ENCODE results near the gene INSM1.

INSM1 gene

DNA sequence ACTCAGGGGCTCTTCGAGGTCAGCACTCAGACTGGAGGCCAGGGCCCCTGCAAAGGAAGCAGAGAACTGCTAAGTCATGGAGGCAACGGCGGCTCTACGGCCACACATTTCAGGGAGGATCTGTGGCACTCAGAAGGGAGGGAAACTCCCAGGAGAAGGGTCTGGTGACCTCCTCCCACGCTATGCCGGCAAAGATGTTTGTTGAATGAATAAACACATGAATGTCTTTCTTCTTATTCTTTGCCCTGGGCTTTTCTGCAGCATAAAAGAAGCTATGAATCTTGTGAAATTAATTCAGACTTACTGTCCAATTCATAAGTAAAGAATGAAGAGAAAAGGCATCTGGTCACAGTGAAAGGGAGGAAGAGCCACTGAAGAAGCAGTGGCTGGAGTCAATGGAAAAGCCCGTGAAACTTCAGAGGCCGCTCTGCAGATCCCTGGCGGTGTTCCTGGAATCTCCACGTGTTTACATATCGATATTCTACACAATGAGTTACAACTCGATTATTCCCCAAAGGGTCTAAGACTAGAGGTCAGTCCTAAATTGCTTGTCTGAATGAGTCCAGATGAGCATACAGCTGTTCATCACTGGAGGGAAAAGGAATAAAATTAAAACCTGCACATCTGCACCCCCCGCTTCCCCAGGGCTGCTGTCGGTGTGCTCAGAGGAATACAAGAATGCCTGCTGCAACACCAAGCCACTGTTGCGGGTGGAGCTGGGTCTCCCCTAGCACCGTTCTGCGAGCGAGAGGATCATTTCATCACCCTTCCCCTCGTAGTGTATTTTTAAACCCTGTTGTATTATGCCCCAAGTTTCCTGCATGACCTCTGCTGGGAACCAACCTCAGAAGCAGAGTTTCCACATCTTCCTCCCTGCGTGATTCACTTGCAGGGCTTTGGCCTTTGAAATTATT lies 25.6 kb downstream of the INSM1 start:
- no peak for DNase-seq (ENCODE audit: low spot score)

DNA sequence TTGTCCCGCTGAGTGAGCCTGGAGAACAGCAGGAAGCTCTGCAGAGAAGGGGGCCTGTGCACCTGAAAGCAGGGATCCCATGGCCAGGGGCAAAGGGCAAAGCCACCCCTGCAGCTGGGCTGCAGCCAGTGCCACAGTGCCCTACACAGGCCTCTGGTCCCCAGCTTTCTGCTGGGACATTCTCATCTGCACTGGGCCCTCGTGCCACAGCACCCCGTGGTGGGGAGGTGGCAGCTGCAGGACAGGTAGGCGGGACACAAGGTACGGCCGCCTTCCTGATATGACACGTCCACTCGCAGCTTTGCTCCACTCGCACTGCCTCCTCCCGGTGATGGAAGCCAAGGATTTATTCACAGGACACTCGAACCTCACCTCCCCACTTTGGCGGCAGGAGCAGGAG lies 27.2 kb downstream of the INSM1 start:
- DNase-seq (ENCODE audit: low spot score), result no peak

DNA sequence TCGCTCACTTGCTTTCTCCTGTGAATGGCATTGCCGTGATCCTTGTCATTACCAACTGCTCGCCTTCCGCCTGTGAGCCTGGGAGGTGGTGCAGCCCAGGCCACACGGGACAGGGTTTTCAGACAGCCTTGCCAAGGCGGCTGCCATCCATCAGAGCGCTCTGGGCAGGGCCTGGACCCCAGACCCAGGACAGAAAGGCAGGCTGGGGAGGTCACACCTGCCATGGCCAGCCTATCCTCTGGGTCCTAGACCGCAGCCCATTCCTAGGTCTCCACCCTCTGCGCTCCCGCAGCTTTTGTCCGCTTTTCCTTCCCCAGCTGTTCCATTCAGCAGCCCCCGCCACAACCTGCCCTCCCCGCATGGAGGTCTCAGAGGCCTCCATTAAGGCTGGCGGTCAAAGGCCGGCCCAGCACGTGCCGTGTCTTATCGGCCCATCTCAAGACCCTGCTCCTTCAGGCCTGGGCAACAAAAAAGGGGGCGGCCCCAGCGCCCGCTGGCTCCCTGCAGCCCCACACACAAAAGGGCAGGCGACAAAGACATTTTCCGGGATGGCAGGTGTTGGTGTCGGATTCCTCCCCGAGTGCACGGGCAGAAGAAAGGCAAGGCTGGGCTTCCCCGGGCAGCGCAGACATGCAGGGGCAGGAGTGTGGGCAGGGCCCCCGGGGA lies 28.1 kb downstream of the INSM1 start:
- no peak for DNase-seq (ENCODE audit: low spot score)

DNA sequence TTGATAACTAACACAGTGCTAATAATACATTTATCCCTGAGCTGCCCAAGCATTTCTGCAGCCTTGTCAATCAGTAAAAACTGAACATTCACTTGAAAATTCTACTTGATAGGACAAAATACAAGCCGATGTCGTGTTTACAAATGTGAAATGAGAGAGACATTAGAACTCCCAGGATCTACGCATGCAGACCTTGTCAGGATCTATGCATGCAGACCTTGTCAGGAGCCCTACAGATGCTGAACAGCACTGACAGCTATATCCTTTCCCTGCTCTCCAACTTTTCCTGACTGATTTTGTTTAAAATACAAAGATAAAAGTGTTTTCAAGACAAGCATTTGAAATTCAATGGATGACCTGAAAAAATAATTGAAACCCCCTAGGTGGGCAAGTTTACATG lies 28.9 kb downstream of the INSM1 start:
- DNase-seq (ENCODE audit: low spot score), result no peak

DNA sequence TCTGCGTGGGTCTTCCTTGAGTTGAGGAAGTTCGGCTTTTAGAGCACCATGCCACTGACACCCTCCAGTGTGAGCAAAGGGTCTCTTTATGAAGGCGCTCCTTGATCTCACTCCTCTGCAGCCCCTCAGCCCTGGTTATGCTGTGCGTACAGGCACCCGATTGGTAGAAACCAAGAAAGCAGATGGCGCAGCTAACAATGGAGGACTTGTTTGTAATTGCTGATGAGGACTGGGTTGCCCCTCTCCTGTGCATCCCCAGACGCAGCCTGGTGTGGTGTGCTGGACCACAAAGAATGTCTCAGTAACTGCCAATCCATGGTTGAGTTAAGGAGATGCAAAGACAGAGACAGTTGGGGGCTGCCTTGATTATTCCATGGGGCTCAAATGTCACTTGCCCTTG lies 30.2 kb downstream of the INSM1 start:
- DNase-seq (ENCODE audit: low spot score), result no peak

DNA sequence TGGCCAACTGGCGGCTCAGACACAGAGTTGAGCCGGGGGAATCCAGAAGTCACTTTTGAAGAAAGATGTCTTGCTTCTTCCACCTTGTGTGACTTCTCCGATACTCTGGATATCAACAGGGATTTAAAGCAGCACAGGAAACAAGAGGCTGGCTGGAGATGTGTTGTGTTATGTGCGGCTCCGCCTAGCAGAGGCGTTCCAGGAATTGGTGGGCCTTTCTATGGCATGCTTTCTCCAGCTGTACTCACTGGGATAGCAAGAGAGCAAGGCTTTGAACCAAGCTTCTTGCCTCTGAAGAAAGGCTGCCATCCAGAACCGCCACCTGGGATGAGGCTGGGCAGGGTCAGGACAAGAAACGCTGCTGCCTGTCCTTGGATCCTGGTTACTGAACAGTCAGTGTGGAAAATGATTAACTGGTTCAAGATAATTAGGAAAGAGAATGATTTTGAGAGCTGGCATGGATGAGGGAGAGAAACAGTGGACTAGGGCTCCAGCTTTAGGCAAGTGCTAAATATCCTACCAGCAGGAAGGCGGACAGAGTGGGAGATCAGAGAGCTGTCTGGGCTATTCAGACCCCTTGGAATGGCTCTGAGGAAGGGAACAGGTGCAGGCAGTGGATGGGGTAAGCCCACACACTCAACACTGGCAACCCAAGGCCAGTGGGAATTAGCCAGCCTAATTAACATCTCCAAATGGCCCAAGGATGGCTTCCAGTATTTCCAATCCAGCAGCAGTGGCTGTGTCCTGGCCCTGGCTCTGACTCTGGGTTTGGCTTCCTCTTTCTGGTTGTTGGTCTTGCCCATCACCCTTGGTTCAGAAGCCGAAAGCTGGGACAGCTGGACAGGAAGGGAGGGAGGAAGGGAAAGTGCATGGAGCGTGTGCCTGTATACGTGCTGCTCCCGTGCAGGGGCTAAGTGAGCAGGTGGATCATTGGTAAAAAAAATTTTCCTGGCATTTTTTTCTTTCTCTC lies 31.9 kb downstream of the INSM1 start:
- DNase-seq (ENCODE audit: low spot score), result no peak

DNA sequence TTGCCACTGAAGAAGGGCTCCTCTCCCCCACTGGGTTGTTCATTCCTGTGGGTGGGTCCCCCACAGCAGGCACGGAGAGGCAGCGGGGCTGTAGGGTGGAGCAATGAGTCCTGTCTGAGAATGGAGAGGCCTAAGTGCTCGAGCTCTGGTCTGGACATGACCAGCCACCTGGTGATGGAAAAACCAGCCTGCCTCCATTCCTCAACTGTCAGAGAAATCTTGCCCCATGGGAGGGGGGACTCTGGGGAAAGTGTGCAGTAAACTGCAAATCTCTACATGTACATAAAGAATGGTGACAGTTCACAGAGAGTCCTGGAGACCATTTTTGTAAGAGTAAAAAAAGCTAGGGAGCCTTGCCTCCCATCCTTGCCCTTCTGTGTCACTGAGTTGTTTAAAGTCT lies 34.1 kb downstream of the INSM1 start:
- no peak for DNase-seq (ENCODE audit: low spot score)

DNA sequence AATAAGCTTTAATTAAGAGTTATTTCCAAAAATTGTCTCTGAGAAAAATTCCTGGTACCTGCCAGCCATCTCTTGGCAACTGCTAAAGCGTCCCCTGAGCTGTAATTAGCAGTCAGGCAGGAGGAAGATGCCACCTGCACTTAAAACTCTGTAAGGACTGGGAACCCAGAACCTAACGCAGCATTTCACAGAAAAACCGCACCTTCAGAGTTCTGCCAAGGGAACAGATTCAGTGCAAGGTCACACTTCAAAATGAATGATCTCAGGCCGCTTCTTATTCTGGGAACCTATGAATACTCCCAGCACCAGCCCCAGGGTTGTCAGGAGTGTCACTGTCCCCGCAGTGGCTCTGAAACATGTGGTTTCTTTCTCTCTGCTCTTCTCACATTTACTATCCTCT lies 36.7 kb downstream of the INSM1 start:
- no peak for DNase-seq (ENCODE audit: low spot score)

DNA sequence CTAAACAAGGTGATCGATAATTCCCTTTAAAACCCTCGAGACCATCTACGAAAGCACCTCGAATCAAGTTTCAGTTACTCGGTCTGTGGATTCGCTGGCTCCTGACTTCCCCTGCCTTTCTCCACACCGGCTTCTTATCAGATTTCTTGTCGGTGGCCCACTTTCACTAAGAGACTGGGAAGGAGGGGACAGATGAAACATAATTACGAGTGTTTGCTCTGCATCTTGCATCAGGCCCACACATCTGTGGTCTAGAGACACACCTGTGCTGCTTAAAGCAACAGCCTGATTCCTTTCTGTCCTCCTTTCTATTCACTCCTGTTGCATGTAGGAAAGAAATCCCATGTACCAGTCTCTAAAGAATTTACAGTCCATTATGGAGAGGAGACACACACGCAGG lies 37.7 kb downstream of the INSM1 start:
- DNase-seq (ENCODE audit: low spot score), result no peak

DNA sequence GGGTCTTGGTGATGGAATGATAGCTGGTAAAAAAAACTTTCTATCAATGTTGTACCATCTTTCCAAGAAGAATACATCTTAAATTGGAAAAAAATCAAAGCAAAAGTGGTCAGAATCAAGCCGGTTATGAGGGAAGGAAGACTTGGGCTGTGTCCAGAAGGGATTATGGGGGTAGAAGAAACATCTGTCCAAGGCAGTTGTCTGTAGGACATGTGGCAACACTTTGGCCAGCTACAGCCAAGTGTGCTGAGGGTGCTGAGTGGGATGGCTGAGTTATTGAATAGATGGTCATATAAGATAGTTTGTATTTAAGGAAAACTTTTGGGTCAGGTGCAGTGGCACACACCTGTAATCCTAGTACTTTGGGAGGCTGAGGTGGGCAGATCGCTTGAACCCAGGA lies 38.4 kb downstream of the INSM1 start:
- no peak for DNase-seq (ENCODE audit: low spot score)

DNA sequence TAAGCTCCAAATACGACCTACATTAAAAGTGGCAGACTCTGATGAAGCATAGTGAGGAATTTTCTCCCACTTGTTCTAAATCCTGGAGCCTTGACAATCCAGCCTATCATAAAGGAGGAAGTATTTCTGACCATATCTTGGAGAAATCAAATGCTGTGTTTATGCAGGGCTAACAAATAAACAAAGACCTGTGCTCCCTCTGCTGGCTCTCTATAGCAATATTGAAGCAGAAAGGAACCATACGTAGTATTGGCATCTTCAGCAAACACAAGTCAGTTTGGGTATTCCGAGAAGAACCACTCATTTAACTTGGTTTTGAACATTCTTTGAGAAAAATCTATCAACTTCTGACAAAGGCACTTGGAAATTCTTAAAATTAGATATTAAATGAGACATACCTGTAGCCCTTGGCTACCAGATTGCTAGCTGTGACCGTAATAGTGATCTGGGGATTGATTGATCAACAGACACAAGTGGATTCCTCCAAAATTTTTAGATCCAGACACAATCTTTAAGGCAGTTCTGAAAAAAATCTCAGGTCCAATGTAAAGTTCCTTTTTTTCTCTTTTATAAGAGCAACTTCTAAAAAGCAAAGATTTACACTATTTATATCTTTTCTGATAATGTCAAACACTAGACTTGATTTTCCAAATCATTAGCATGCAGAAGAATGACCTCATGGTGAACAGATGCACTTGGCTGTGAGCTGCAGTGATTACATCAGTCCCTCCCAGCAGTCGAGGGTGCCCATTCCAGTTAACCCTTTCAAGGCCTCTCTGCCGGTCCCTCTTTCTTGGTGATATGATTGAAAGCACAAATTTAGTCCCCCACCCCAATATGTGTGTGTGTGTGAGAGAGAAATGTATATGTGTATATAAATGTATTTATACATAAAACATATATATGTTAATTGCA lies 40.2 kb downstream of the INSM1 start:
- no peak for DNase-seq (ENCODE audit: low spot score)

DNA sequence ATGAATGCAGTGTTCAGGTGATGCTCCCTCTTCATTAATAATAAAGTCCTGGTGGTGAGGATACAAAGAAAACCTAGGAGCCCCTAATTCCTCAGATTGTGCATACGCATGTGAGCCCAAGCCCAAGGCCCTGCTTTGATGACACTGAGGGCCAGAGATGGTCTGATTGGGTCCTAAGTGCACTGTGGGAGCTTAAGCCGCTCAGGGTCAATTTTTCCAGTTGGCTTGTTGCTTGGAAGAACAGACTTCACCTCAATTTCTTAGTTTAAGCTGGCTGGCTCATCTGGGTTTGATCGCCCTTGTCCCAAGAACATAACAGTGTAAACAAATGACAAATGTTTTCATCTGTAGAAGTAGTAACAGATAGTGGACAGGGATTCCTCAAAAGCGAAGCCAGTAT lies 41.4 kb downstream of the INSM1 start:
- DNase-seq (ENCODE audit: low spot score), result no peak

DNA sequence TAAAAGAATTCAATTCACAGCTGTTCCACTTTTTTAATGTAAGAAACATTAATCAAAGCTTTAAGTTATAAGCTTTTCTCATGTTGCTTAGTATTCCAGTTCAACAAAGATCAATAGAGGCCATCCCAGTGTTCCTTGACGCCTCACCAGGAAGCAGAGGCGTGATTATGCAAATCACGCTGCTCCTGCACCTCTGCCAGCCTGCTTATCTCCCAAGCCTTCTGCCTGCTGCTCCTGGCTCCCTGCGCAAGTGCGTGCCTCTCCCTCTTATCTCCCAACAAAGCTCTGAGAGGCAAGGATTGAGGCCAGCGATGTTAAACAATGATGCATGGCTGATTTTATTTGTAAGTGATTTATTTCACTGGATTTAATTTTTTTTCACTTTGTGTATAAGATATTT lies 42.8 kb downstream of the INSM1 start:
- DNase-seq (ENCODE audit: low spot score), result no peak

DNA sequence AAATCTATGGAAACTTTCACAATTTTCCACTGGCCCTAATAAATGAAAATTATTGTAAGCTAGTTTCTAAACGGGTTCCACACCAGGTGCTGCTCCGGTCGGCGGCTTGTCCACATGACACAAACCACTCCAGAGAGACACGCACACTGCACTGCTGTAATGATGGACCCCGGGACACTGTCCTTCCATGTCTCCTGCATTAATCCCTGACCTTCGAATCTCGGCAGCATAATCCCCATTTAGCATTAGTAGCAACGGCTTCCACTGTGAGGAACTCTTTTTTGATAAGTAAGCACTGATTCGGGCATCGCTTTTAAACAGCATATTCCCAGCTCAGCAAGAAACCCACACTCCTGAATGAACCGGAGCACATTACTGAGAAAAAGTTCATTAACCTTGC lies 43.5 kb downstream of the INSM1 start:
- no peak for DNase-seq (ENCODE audit: low spot score)

DNA sequence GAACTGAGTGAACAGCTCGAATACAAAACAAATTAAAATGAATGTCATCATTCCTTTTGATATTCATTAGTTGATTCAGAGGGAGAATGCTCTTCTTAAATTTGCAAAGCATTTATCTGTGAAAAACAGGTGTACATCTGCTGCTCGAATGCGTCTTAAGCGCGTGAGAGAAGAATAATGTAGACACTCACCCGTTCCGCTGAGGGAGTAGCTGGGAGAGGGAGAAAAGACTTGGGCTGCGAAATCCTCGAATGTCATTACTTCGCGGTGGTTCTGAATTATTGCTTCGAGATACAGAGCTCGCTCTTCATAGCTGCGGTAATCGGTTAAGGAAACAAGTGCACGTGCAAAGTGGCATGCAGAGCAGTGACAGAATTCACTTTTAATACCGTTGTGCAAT lies 43.9 kb downstream of the INSM1 start:
- DNase-seq (ENCODE audit: low spot score), result no peak

DNA sequence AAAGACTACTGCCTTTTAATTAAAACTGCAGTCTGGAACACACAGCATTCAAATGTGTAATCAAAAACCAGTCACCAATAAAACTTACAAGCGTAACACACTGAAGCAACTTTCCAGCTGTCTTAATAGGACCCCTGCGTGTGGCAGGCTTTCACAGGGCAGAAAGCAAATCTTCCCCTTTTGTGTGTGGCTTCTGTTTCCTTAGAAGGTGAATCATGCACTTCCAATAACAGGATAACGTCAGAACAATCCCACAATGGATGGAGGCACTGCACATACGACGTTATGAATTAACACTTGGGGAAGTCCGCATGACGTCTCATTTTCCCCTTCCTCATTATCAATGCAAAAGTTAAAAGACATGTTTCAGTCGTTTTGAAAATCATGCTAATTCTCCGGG lies 44.8 kb downstream of the INSM1 start:
- no peak for DNase-seq (ENCODE audit: low spot score)

DNA sequence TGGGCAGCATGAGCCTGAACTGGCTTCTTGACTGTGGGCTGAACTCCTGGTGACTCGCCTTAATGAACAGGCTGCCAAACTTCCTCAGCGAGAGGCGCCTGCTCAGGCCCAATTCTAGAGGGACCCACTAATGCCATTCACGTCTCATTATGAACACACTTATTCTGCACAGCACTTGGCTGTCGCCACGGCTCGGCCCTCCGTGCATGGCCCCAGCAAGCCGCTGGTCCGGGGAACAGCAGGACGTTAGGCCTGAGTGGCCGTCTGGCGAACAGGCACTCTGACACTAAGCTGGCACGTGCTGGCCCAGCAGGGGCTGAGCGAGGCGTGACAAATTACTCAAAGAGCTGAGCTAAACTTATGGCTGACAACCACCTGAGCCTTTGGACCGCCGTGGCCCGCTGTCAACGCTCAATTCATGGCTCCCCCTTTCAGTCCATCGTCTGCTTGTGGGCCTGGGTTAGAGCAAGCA lies 45.9 kb downstream of the INSM1 start:
- DNase-seq (ENCODE audit: low spot score), result no peak

DNA sequence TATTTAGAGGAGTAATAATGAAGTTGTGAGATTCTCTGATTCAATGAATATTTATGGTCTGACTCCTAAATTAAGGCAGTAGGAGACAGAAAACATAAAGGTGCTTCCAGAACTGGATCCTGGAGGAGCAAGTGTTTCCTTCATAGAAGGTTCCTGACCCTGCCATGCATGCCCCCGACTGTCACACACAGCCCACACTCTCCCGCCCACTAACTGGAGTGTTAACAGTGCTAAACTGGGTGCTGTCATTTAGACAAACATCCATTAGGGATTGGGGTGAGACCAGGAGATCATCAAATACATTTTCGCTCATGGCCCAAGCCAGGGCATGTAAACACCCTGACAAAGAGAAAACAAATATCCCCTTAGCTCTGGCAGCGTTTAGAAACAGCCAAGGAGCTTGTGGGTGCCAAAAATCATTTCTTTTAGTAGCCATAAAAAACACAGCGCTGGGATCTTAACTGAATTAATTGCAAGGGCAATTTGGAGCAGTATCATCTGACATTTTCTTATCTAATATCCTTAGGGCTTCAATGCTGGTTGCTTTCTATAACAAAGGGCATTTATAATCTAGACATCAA lies 46.8 kb downstream of the INSM1 start:
- DNase-seq (ENCODE audit: low spot score), result no peak

DNA sequence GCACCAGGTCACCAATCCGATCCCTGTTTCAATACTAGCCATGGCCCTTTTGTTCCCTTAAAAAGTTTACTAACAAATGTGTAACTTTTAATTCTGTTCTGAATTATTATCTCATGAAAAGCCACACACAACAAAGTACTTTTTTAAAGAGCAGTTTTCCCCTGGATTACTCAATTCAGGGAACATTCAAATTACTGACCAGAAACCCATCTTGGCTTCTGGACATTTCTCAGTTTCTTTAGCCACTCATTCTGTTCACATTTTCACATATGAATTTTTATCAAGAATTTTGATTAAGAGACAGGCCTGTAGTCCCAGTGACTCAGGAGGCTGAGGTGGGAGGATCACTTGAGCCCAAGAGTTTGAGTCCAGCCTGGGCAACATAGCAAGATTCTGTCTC lies 47.4 kb downstream of the INSM1 start:
- no peak for DNase-seq (ENCODE audit: low spot score)

DNA sequence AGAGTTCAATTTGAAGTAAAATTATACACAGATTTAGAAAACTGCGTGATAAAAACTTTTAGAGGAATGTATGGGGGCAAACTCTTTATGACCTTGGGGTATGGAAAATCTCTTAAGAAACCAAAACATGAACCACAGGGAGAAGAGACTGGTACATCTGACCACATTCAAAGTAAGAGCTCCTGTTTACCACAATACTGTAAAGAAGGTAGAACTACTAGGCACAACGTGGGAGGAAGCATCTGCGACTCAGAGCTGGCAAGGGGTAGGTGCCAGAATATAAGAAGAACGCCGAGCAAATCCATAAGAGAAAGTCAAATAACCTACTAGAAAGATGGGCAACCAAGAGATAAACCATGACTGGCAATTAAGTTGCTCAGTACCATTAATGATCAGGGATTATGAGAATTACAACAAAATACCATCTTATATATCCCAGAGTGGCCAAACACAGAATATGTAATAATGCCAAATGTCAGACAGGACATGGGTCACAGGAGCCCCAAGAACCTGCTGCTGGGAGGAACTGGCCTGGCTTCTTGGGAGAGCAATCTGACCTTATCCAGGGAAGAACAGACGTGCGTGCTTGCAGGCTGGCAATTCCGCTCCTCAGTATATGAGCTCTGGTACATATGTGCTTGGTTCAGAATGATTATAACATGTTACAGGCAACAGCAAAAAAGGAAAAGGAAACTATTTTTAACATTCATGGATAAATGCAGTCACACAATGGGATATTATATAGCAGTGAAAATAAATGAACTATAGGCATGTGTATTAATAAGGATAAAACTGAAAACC lies 50.2 kb downstream of the INSM1 start:
- no peak for DNase-seq (ENCODE audit: low spot score)
